ENCODE data around the gene INPP4B. TPM values are rescaled to one million over a fixed set of nuclear protein-coding genes. Genes with fewer than 3 reads are reported as not detected.
"Not testable (repeated sequence)": the region's sequence is repeated elsewhere in the genome, so short reads cannot be mapped to it uniquely, and the experiment has no call there.

The INPP4B gene
- total RNA-seq, 4 donors from 2014 or later = 38.9 to 48.7 (median 44.2) TPM

DNA sequence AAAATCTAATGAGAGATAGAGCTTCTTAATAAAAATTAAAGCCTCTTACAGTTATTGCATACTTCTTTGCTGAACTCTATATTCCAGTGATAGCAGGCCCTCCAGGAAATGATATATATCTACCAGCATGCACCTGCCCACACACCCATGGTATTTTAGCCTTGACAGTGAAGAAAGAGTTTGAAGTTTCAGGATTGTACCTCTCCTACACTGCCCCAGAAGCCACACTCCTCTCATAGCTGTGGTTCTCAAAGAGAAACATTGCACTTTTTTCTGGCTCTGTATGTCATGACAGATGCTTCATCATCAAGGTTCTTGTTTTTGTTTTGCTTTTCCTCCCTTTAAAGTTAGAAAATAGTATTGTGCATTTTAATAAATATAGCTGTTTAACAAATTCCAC lies 34.0 kb downstream of the INPP4B start:
- DNase-seq = no peak
- Histone ChIP-seq H3K27ac (no peak overlapping the region), H3K27me3 (no peaks in the 10 kb centered on the region), H3K4me1 (peaks cover 0 to 25% (median 0%) of the 10 kb centered on the region in 4 donors), H3K36me3 (no peaks in the 10 kb centered on the region), H3K4me3 (no peak overlapping the region), H3K9me3 (no peaks in the 10 kb centered on the region)
- TF ChIP-seq, protein P1, sequence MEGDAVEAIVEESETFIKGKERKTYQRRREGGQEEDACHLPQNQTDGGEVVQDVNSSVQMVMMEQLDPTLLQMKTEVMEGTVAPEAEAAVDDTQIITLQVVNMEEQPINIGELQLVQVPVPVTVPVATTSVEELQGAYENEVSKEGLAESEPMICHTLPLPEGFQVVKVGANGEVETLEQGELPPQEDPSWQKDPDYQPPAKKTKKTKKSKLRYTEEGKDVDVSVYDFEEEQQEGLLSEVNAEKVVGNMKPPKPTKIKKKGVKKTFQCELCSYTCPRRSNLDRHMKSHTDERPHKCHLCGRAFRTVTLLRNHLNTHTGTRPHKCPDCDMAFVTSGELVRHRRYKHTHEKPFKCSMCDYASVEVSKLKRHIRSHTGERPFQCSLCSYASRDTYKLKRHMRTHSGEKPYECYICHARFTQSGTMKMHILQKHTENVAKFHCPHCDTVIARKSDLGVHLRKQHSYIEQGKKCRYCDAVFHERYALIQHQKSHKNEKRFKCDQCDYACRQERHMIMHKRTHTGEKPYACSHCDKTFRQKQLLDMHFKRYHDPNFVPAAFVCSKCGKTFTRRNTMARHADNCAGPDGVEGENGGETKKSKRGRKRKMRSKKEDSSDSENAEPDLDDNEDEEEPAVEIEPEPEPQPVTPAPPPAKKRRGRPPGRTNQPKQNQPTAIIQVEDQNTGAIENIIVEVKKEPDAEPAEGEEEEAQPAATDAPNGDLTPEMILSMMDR (IDR thresholded peaks at IDR 0.05) = no peak
- no peak for TF ChIP-seq POLR2A (IDR thresholded peaks at IDR 0.05)

DNA sequence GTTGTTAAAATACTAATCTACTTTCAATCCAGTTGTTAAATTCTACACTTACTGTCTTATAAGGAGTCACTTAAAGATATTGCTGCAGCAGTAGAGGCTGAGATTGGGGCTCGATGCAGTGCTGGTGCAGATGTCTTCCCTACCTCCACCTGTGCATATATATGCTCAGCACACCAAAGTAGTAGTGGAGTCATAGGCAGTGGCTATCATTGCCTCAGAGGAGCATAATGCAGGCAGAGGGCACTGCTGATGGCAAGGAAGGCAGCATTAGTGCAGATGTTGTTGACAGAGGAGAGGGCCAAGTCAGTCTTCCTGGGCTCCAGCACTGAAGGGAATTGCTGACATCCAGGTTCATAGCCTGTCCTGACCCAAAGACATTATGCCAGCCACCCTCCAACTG lies 35.1 kb downstream of the INPP4B start:
- Histone ChIP-seq H3K9me3 (no peaks in the 10 kb centered on the region), H3K4me3 (no peak overlapping the region), H3K36me3 (no peaks in the 10 kb centered on the region), H3K4me1 (peaks cover 0 to 25% (median 0%) of the 10 kb centered on the region in 4 donors), H3K27me3 (no peaks in the 10 kb centered on the region), H3K27ac (no peak overlapping the region)
- no peak for DNase-seq
- no peak for TF ChIP-seq POLR2A (IDR thresholded peaks at IDR 0.05)
- TF ChIP-seq, protein P1 (IDR thresholded peaks at IDR 0.05) = no peak

DNA sequence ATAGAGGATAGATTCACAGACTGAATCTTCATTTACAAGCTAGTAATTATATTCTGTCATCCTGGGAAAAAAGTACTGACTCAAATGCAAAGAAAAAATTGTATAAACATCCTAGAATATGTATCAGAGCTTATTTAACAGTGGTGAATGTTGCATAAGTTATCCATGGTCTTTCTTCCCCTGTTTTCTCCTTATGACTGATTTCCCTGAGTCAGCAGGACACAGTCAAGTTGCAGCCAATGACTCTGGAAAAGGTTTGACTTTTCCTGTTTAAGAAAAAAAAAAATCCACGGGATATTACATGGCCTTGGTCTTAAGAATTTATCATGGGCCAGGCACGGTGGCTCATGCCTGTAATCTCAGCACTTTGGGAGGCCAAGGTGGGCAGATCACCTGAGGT lies 36.5 kb downstream of the INPP4B start:
- TF ChIP-seq, protein P1 (IDR thresholded peaks at IDR 0.05) = no peak
- no peak for TF ChIP-seq POLR2A (IDR thresholded peaks at IDR 0.05)

DNA sequence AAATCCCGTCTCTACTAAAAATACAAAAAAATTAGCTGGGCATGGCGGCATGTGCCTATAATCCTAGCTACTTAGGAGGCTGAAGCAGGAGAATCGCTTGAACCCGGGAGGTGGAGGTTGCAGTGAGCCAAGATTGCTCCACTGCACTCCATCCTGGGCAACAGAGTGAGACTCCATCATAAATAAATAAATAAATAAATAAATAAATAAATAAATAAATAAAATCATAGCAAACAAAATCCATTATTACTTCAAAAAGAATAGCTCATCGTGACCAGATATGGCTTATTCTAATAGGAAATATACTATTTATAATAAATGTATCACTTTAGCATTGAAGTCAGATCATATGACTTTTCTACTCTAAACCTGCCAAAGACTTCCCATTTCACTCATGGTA lies 42.2 kb downstream of the INPP4B start:
- not testable (repeated sequence) for H3K27ac ChIP-seq, DNase-seq, H3K4me1 ChIP-seq, H3K4me3 ChIP-seq, H3K9me3 ChIP-seq, H3K36me3 ChIP-seq, H3K27me3 ChIP-seq

More for the DNA sequence above, 36.5 kb downstream of the INPP4B start:
- Histone ChIP-seq H3K36me3 (no peaks in the 10 kb centered on the region), H3K27ac (no peak overlapping the region), H3K4me3 (no peak overlapping the region), H3K27me3 (no peaks in the 10 kb centered on the region), H3K9me3 (no peaks in the 10 kb centered on the region), H3K4me1 (peaks cover 0 to 17% (median 0%) of the 10 kb centered on the region in 4 donors)
- no peak for DNase-seq

DNA sequence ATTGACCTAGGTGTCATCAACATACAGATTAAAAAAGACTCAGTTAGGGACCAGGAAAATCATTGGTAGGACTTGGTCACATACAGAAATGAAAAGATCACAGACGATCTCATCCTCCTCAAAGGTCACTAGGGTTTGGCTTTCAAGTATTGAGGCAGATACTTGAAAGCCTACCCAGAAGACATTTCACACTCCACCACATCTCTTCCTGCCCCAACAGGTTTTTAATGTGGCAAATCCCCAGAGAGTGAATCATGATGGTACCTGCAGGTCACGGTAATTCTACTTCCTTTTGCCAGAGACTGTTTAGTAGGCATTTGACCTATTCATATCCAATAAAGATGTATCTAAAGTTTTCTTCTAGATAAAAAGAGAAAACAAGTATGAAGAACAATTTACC lies 44.1 kb downstream of the INPP4B start:
- no peak for DNase-seq

DNA sequence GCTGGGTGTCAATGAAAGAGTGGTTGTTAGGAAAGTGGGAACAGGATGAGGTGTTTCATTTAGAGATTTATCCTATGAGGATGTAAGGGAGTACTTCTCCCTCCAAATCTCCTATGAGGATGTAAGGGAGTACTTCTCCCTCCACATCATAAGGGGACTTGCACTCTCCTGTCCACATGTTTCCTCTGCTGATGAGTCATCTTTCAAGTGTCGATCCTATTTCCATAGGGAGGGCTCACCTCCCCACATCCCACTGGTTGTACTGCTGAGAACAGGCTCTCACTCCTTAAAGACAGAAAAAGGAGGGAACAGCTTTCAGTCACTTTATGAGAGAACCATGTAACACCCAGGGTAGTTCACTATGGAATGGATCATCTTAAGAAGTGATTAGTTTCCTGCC lies 65.0 kb downstream of the INPP4B start:
- H3K4me3 ChIP-seq = no peak overlapping the region
- no peaks in the 10 kb centered on the region for H3K4me1 ChIP-seq
- no peak for DNase-seq
- TF ChIP-seq POLR2A (IDR thresholded peaks at IDR 0.05) = no peak
- no peaks in the 10 kb centered on the region for H3K9me3 ChIP-seq
- no peaks in the 10 kb centered on the region for H3K27me3 ChIP-seq
- no peaks in the 10 kb centered on the region for H3K36me3 ChIP-seq
- H3K27ac ChIP-seq = no peak overlapping the region

More for the DNA sequence above, 44.1 kb downstream of the INPP4B start:
- no peaks in the 10 kb centered on the region for H3K36me3 ChIP-seq
- TF ChIP-seq POLR2A (IDR thresholded peaks at IDR 0.05) = no peak
- TF ChIP-seq, protein P1 (IDR thresholded peaks at IDR 0.05) = no peak
- H3K4me1 ChIP-seq = no peaks in the 10 kb centered on the region
- no peak overlapping the region for H3K27ac ChIP-seq
- no peaks in the 10 kb centered on the region for H3K27me3 ChIP-seq
- no peaks in the 10 kb centered on the region for H3K9me3 ChIP-seq
- no peak overlapping the region for H3K4me3 ChIP-seq

DNA sequence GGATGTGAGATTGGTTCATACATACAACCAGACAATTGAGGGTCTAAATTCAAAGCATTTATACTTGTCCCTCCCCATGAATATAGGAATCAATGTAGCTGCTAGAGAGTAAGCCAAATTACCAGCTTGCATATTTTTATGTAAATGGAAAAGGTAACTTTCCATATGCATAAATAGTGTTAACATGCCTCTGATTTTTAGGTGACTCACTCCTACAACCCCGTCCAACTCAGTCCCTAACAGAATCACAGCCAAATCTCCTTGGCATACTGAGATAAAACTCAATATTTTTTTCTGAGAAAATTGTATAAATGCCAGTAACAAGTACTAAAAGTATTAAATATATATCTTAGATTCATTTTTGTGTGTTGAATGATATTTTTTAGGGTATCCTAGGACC lies 67.2 kb downstream of the INPP4B start:
- TF ChIP-seq, protein P1 (IDR thresholded peaks at IDR 0.05) = no peak
- no peak for TF ChIP-seq POLR2A (IDR thresholded peaks at IDR 0.05)
- Histone ChIP-seq H3K36me3 (no peaks in the 10 kb centered on the region), H3K27me3 (no peaks in the 10 kb centered on the region)

More for the DNA sequence above, 67.2 kb downstream of the INPP4B start:
- no peaks in the 10 kb centered on the region for H3K9me3 ChIP-seq
- no peak for DNase-seq
- H3K27ac ChIP-seq = no peak overlapping the region
- H3K4me1 ChIP-seq = no peaks in the 10 kb centered on the region
- H3K4me3 ChIP-seq = no peak overlapping the region

Data from Peyer's patch (tissue), 4 donors.